Epithelial cell of esophagus (primary cell): ENCODE data around the gene ENTPD6.

Experiments used
- DNase-seq: peaks from one replicate; pipeline ENCODE4 v3.0.0; 2010; ENCODE audit warnings: low read depth
- H3K4me3 ChIP-seq: 2 replicates; pipeline ENCODE4 v1.5.1; 2011; ENCODE audit warnings: mild to moderate bottlenecking, low read length, control low read depth
- CTCF ChIP-seq: IDR thresholded peaks from 2 replicates; pipeline ENCODE4 v1.5.1; 2011; ENCODE audit warnings: low read depth, mild to moderate bottlenecking, low read length, control low read depth, inconsistent platforms; ENCODE audit not compliant: insufficient read depth; ENCODE audit errors: missing control alignments

The ENTPD6 gene

GRCh38 chr20:25246182-25246999 lies 50.9 kb downstream of the ENTPD6 start:
- TF ChIP-seq CTCF, result no peak
- DNase-seq, result no peak
- peak overlapping the region; percentile 83 for H3K4me3 ChIP-seq

- TF ChIP-seq CTCF, result peak; percentile 22
- peak; percentile 61 for DNase-seq
Observed at GRCh38 chr20:25247000-25247517, 51.5 kb downstream of the ENTPD6 start.

GRCh38 chr20:25247518-25247955 lies 52.0 kb downstream of the ENTPD6 start:
- DNase-seq, result peak; percentile 54
- TF ChIP-seq CTCF, result no peak
- peak overlapping the region; percentile 83 for H3K4me3 ChIP-seq

More at GRCh38 chr20:25247000-25247517, 51.5 kb downstream of the ENTPD6 start:
- peak overlapping the region; percentile 83 for H3K4me3 ChIP-seq

- peak within 1 kb of the TSS; percentile 83 for H3K4me3 ChIP-seq
- TF ChIP-seq CTCF, result no peak
- DNase-seq, result peak; percentile 84
Observed at GRCh38 chr20:25247956-25248785, 52.7 kb downstream of the ENTPD6 start, which contains the start of gene PYGB. TSS of gene PYGB (plus strand) at chr20:25248085. CDS start at chr20:25248179, 94 bp downstream.

GRCh38 chr20:25248786-25249172 lies 53.3 kb downstream of the ENTPD6 start:
- DNase-seq, result no peak
- TF ChIP-seq CTCF, result no peak
- peak overlapping the region; percentile 83 for H3K4me3 ChIP-seq

GRCh38 chr20:25249198-25249931 lies 53.9 kb downstream of the ENTPD6 start:
- peak overlapping the region; percentile 83 for H3K4me3 ChIP-seq
- peak; percentile 41 for DNase-seq
- TF ChIP-seq CTCF, result no peak
